Astrocyte (in vitro differentiated cells and primary cell): ENCODE data around the gene TTC33. TPM values are rescaled to one million over a fixed set of nuclear protein-coding genes. Genes with fewer than 3 reads are reported as not detected.

Experiments
- DNase-seq: peaks from one replicate; pipeline ENCODE4 v3.0.0-alpha.2; 2010; ENCODE audit warnings: low read depth
- FAIRE-seq: peaks from 2 replicates; lab custom pipeline; 2011; peaks lifted over from hg19 to GRCh38; lab: Jason Lieb, UNC
- H2AFZ ChIP-seq: 2 replicates; pipeline ENCODE4 v1.6.0; 2012; ENCODE audit warnings: low read depth, low read length, inconsistent platforms
- H3K27ac ChIP-seq: 2 replicates; pipeline ENCODE4 v1.5.1; 2011; ENCODE audit warnings: low read depth, low read length, inconsistent platforms
- H3K27me3 ChIP-seq: 2 replicates; pipeline ENCODE4 v1.6.0; 2011; ENCODE audit warnings: low read length, inconsistent platforms; ENCODE audit not compliant: insufficient read depth
- H3K36me3 ChIP-seq: 2 replicates; pipeline ENCODE4 v1.5.1; 2011; ENCODE audit warnings: low read length, inconsistent platforms; ENCODE audit not compliant: insufficient read depth
- H3K4me1 ChIP-seq: 2 replicates; pipeline ENCODE4 v1.5.1; 2011; ENCODE audit warnings: low read length, inconsistent platforms; ENCODE audit not compliant: insufficient read depth
- H3K4me2 ChIP-seq: 2 replicates; pipeline ENCODE4 v1.6.0; 2012; ENCODE audit warnings: low read length, inconsistent platforms
- H3K4me3 ChIP-seq: 2 replicates; pipeline ENCODE4 v1.5.1; 2011; ENCODE audit warnings: low read depth, mild to moderate bottlenecking, low read length, inconsistent platforms; ENCODE audit not compliant: insufficient read depth
- H3K79me2 ChIP-seq: 2 replicates; pipeline ENCODE4 v1.6.0; 2012; ENCODE audit warnings: mild to moderate bottlenecking, low read length, inconsistent platforms; ENCODE audit not compliant: insufficient read depth
- H3K9ac ChIP-seq: 2 replicates; pipeline ENCODE4 v1.6.0; 2012; ENCODE audit warnings: mild to moderate bottlenecking, low read length, inconsistent platforms
- H3K9me3 ChIP-seq: 2 replicates; pipeline ENCODE4 v1.5.1; 2012; ENCODE audit warnings: low read depth, mild to moderate bottlenecking, low read length, inconsistent platforms; ENCODE audit not compliant: insufficient read depth
- H4K20me1 ChIP-seq: 2 replicates; pipeline ENCODE4 v1.6.0; 2012; ENCODE audit warnings: low read length, inconsistent platforms; ENCODE audit not compliant: insufficient read depth
- H3K27ac Mint-ChIP-seq: one replicate; pipeline ENCODE4 v1.8.0; 2021; ENCODE audit warnings: mild to moderate bottlenecking, mixed read lengths; ENCODE audit not compliant: unreplicated experiment
- H3K27me3 Mint-ChIP-seq: one replicate; pipeline ENCODE4 v1.8.0; 2021; ENCODE audit warnings: low read depth, mixed read lengths; ENCODE audit not compliant: unreplicated experiment
- H3K36me3 Mint-ChIP-seq: one replicate; pipeline ENCODE4 v1.8.0; 2021; ENCODE audit warnings: low read depth, mixed read lengths; ENCODE audit not compliant: unreplicated experiment
- H3K4me1 Mint-ChIP-seq: one replicate; pipeline ENCODE4 v1.8.0; 2021; ENCODE audit warnings: low read depth, mixed read lengths; ENCODE audit not compliant: unreplicated experiment
- H3K4me3 Mint-ChIP-seq: one replicate; pipeline ENCODE4 v1.8.0; 2021; ENCODE audit warnings: mild to moderate bottlenecking, moderate library complexity, mixed read lengths; ENCODE audit not compliant: unreplicated experiment
- H3K9me3 Mint-ChIP-seq: one replicate; pipeline ENCODE4 v1.8.0; 2021; ENCODE audit warnings: mild to moderate bottlenecking, mixed read lengths; ENCODE audit not compliant: unreplicated experiment
- CTCF ChIP-seq: IDR thresholded peaks from 2 replicates; pipeline ENCODE4 v1.5.1; 2011; ENCODE audit warnings: low read depth, mild to moderate bottlenecking, inconsistent platforms, low read length, moderate library complexity; ENCODE audit not compliant: insufficient read depth
- EZH2 ChIP-seq: IDR thresholded peaks from 2 replicates; pipeline ENCODE4 v1.6.1; 2012; ENCODE audit warnings: mild to moderate bottlenecking, low read length, inconsistent platforms; ENCODE audit not compliant: insufficient read depth
- total RNA-seq: library from RNA; stranded (reverse); gene quantifications from 2 replicates; pipeline ENCODE4 v1.2.1, GENCODE V29; 2021

The TTC33 gene
- total RNA-seq, 1 donor from 2014 or later, result 13.3 TPM

GRCh38 chr5:40669606-40670390 is 86.0 kb downstream of the TTC33 start:
- Histone ChIP-seq H3K4me1 (no peaks in the 10 kb centered on the region), H3K36me3 (no peaks in the 10 kb centered on the region), H4K20me1 (no peaks in the 10 kb centered on the region), H3K27ac (no peak overlapping the region), H3K9me3 (no peaks in the 10 kb centered on the region), H3K4me2 (no peak overlapping the region), H3K4me3 (no peak overlapping the region), H3K27me3 (no peaks in the 10 kb centered on the region), H3K79me2 (no peaks in the 10 kb centered on the region), H3K9ac (no peak overlapping the region), H2AFZ (no peak overlapping the region)
- Mint-ChIP-seq H3K9me3 (no peaks in the 10 kb centered on the region), H3K4me1 (peaks cover 2% of the 10 kb centered on the region), H3K27ac (no peak overlapping the region), H3K4me3 (no peak overlapping the region), H3K36me3 (no peaks in the 10 kb centered on the region), H3K27me3 (peaks cover 2% of the 10 kb centered on the region)
- FAIRE-seq, result no peak
- TF ChIP-seq CTCF (no peak), EZH2 (no peak)
- DNase-seq, result no peak

- Histone ChIP-seq H3K9me3 (no peaks in the 10 kb centered on the region), H3K9ac (no peak overlapping the region), H3K36me3 (no peaks in the 10 kb centered on the region), H3K4me3 (no peak overlapping the region), H3K27me3 (no peaks in the 10 kb centered on the region), H3K4me2 (no peak overlapping the region), H2AFZ (no peak overlapping the region), H4K20me1 (no peaks in the 10 kb centered on the region), H3K4me1 (no peaks in the 10 kb centered on the region), H3K27ac (no peak overlapping the region), H3K79me2 (no peaks in the 10 kb centered on the region)
- H3K27ac Mint-ChIP-seq, result no peak overlapping the region
- DNase-seq (no peak), FAIRE-seq (no peak)
- TF ChIP-seq EZH2, result no peak
- no peak for TF ChIP-seq CTCF
- H3K27me3 Mint-ChIP-seq, result peaks cover 2% of the 10 kb centered on the region
- no peaks in the 10 kb centered on the region for H3K36me3 Mint-ChIP-seq
- H3K9me3 Mint-ChIP-seq, result peaks cover under 1% of the 10 kb centered on the region
- H3K4me3 Mint-ChIP-seq, result no peak overlapping the region
- peaks cover 2% of the 10 kb centered on the region for H3K4me1 Mint-ChIP-seq
These were observed 88.5 kb downstream of the TTC33 start for GRCh38 chr5:40667161-40667663.

GRCh38 chr5:40666657-40667056 is 89.1 kb downstream of the TTC33 start:
- Histone ChIP-seq H2AFZ (no peak overlapping the region), H3K79me2 (no peaks in the 10 kb centered on the region), H3K4me1 (no peaks in the 10 kb centered on the region), H3K27ac (no peak overlapping the region), H4K20me1 (no peaks in the 10 kb centered on the region), H3K36me3 (no peaks in the 10 kb centered on the region), H3K9ac (no peak overlapping the region), H3K9me3 (no peaks in the 10 kb centered on the region), H3K4me3 (no peak overlapping the region), H3K4me2 (no peak overlapping the region), H3K27me3 (no peaks in the 10 kb centered on the region)
- H3K36me3 Mint-ChIP-seq, result no peaks in the 10 kb centered on the region
- no peak overlapping the region for H3K27ac Mint-ChIP-seq
- H3K27me3 Mint-ChIP-seq, result peaks cover 2% of the 10 kb centered on the region
- no peak overlapping the region for H3K4me3 Mint-ChIP-seq
- H3K9me3 Mint-ChIP-seq, result peaks cover 3% of the 10 kb centered on the region
- TF ChIP-seq CTCF (no peak), EZH2 (no peak)
- DNase-seq, result no peak
- FAIRE-seq, result no peak
- peaks cover 2% of the 10 kb centered on the region for H3K4me1 Mint-ChIP-seq
